Measurements from ENCODE around the gene UVRAG. TPM values are rescaled to one million over a fixed set of nuclear protein-coding genes. Genes with fewer than 3 reads are reported as not detected.

Gene UVRAG
- total RNA-seq, 1 donor from 2014 or later, result 103 TPM

- H3K27ac Mint-ChIP-seq, result no peak overlapping the region
- no peaks in the 10 kb centered on the region for H3K36me3 Mint-ChIP-seq (ENCODE audit: low read depth)
- TF ChIP-seq CTCF (IDR thresholded peaks at IDR 0.05), result no peak
- POLR2A ChIA-PET, result no interaction called here
- ATAC-seq (ENCODE audit: low read depth) (no peak), DNase-seq (no peak)
- H3K4me3 Mint-ChIP-seq, result no peak overlapping the region
- peaks cover 3% of the 10 kb centered on the region for H3K27me3 Mint-ChIP-seq
- intact Hi-C loops (cut with micrococcal nuclease), result no loop called here
- no peaks in the 10 kb centered on the region for H3K9me3 Mint-ChIP-seq
- H3K4me1 Mint-ChIP-seq, result no peaks in the 10 kb centered on the region
- CTCF ChIA-PET, result no interaction called here
Measured at GRCh38 chr11:76169473-76169896, 354.5 kb downstream of the UVRAG start.

- POLR2A ChIA-PET, result no interaction called here
- Mint-ChIP-seq H3K27ac (no peak overlapping the region), H3K4me1 (no peaks in the 10 kb centered on the region), H3K9me3 (no peaks in the 10 kb centered on the region), H3K4me3 (no peak overlapping the region), H3K36me3 (ENCODE audit: low read depth) (no peaks in the 10 kb centered on the region), H3K27me3 (peaks cover 3% of the 10 kb centered on the region)
- ATAC-seq (ENCODE audit: low read depth) (no peak), DNase-seq (no peak)
- no peak for TF ChIP-seq CTCF (IDR thresholded peaks at IDR 0.05)
- CTCF ChIA-PET, result interaction anchor here (1.2 kb wide), 1 partner anchor 18 kb away, joined by 3 read pairs; no protein-coding TSS in a partner anchor
- intact Hi-C loops (cut with micrococcal nuclease), result no loop called here
Measured at GRCh38 chr11:76170468-76170867, 355.5 kb downstream of the UVRAG start.

- POLR2A ChIA-PET, result no interaction called here
- CTCF ChIA-PET, result no interaction called here
- no peak for ATAC-seq (ENCODE audit: low read depth)
- Mint-ChIP-seq H3K9me3 (no peaks in the 10 kb centered on the region), H3K27ac (no peak overlapping the region), H3K4me1 (no peaks in the 10 kb centered on the region), H3K4me3 (no peak overlapping the region), H3K36me3 (ENCODE audit: low read depth) (no peaks in the 10 kb centered on the region), H3K27me3 (peaks cover 3% of the 10 kb centered on the region)
- TF ChIP-seq CTCF (IDR thresholded peaks at IDR 0.05), result no peak
- intact Hi-C loops (cut with micrococcal nuclease), result no loop called here
- no peak for DNase-seq
Measured at GRCh38 chr11:76172583-76172982, 357.6 kb downstream of the UVRAG start.

GRCh38 chr11:76173663-76174062, 358.7 kb downstream of the UVRAG start:
- Mint-ChIP-seq H3K27me3 (peaks cover under 1% of the 10 kb centered on the region), H3K4me3 (no peak overlapping the region), H3K36me3 (ENCODE audit: low read depth) (no peaks in the 10 kb centered on the region), H3K9me3 (no peaks in the 10 kb centered on the region), H3K27ac (no peak overlapping the region), H3K4me1 (no peaks in the 10 kb centered on the region)
- DNase-seq, result no peak
- CTCF ChIA-PET, result no interaction called here
- intact Hi-C loops (cut with micrococcal nuclease), result no loop called here
- no peak for TF ChIP-seq CTCF (IDR thresholded peaks at IDR 0.05)
- POLR2A ChIA-PET, result no interaction called here
- ATAC-seq (ENCODE audit: low read depth), result no peak

GRCh38 chr11:76174330-76174729, 359.3 kb downstream of the UVRAG start:
- TF ChIP-seq CTCF (IDR thresholded peaks at IDR 0.05), result no peak

More at GRCh38 chr11:76174330-76174729, 359.3 kb downstream of the UVRAG start:
- ChIA-PET CTCF (no interaction called here), POLR2A (no interaction called here)
- Mint-ChIP-seq H3K36me3 (ENCODE audit: low read depth) (no peaks in the 10 kb centered on the region), H3K4me3 (no peak overlapping the region), H3K4me1 (no peaks in the 10 kb centered on the region), H3K27me3 (no peaks in the 10 kb centered on the region), H3K9me3 (no peaks in the 10 kb centered on the region), H3K27ac (no peak overlapping the region)
- no peak for DNase-seq
- intact Hi-C loops (cut with micrococcal nuclease), result no loop called here
- ATAC-seq (ENCODE audit: low read depth), result no peak
